Activated naive CD4-positive, alpha-beta T cell treated with anti-CD3 and anti-CD28 coated beads, Interleukin-2, amount 50 U/mL, for 72 hours (primary cell): Measurements from ENCODE around the gene BCDIN3D. TPM values are rescaled to one million over a fixed set of nuclear protein-coding genes. Genes with fewer than 3 reads are reported as not detected.

Source experiments
- total RNA-seq, 2 donors: library from RNA; stranded (reverse); gene quantifications; one replicate each; pipeline ENCODE4 v1.2.3, GENCODE V29; 2022

The BCDIN3D gene
- total RNA-seq, 2 donors from 2014 or later = 2.5 to 5.4 TPM

Other genes starting within 250 kb of the BCDIN3D start
- gene FAM186B, start 237.5 kb downstream of the BCDIN3D start, total RNA-seq = under 1 TPM; 0.16 to 0.18 TPM
- gene PRPF40B, start 219.5 kb downstream of the BCDIN3D start, total RNA-seq = 10 to 100 TPM in 1 of 2 donors, 1 to 10 TPM in 1; 5.1 to 10.1 TPM
- 10 to 100 TPM; 25.9 to 27.6 TPM for gene FMNL3, start 135.7 kb downstream of the BCDIN3D start, total RNA-seq
- gene TMBIM6, start 101.5 kb downstream of the BCDIN3D start, total RNA-seq = 100 to 1,000 TPM; 361 to 467 TPM
- gene NCKAP5L, start 14.7 kb downstream of the BCDIN3D start, total RNA-seq = 1 to 10 TPM; 5.5 to 7.5 TPM
- gene FAIM2, start 60.8 kb upstream of the BCDIN3D start, total RNA-seq = under 1 TPM; 0.52 to 0.78 TPM
- gene AQP2, start 107.6 kb upstream of the BCDIN3D start, total RNA-seq = not detected
- gene AQP5, start 118.8 kb upstream of the BCDIN3D start, total RNA-seq = not detected
- gene AQP6, start 129.8 kb upstream of the BCDIN3D start, total RNA-seq = not detected
- 100 to 1,000 TPM; 109 to 195 TPM for gene RACGAP1, start 182.4 kb upstream of the BCDIN3D start, total RNA-seq
- 10 to 100 TPM in 1 of 2 donors, 1 to 10 TPM in 1; 2.8 to 11.7 TPM for gene ASIC1, start 214.5 kb upstream of the BCDIN3D start, total RNA-seq
- 10 to 100 TPM; 33.8 to 51.2 TPM for gene SMARCD1, start 242.2 kb upstream of the BCDIN3D start, total RNA-seq